Measurements from ENCODE around the gene KRT80.

Gene KRT80

GRCh38 chr12:52195065-52195730, 3.4 kb upstream of the KRT80 start:
- DNase-seq = no peak

DNA sequence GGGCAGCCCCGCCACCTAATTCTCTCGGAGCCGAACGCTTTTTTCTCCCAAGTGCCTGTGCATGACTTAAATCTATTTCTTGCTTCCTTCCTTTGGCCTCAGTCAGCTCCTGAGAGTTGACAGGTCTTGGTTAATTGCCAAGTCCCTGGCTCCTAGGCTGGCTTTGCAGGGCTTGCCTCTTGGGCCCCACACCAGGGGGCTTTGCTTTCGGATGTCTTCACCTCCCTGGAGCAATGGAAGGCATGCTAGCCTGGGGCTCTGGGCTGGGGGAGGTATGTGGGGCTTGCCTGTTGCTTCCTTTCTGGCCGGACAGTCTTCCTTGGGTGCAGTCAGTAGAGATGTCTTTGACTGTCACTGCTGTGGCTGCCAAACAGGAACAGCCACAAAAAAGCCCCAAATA, 2.2 kb upstream of the KRT80 start:
- no peak for DNase-seq

- no peak for DNase-seq
Measured at GRCh38 chr12:52193532-52193931, 1.7 kb upstream of the KRT80 start.

DNA sequence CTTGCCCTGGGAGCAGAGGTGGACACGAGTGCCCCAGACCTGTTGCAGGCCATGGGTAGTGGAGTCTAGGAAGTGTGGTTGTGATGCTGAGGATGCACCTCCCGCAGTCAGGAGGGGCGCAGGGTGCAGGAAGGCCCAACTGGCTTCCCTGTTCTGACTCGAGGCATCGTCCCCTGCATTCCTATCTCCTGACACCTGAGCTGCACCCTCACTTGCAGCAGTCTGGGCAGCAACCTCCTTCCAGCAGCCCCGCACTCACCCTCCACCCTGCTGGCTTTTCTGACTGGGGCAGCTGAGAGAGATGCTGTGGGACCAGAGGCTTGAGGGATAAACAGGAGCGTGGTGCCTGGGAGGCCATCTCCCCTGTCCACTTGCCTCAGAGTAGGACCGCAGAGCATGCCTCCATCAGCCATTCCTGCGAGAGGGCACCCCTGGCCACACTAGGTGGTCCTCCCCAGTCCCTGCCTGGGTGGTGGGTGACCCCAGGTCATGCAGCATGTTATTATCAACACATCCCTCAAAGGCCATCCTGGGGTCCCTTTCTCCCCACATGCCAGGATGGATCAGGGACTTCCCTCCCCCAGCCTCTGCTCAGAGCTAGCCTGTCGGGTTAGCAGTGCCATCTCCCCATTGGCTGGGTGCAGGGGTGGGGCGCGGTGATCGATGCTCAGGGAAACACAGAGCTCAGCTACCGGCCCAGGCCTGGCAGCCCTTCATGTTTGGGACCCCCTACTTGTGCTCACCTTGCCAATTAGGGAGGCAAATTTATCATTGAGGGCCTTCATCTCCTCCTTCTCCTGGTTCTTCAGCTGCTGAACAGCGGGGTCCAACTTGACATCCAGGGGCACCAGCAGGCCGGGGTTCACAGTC, 719 bp downstream of the KRT80 start:
- no peak for DNase-seq

- no peak for DNase-seq
Measured at GRCh38 chr12:52189376-52190174, 2.2 kb downstream of the KRT80 start.

GRCh38 chr12:52188658-52189057, 3.2 kb downstream of the KRT80 start:
- no peak for DNase-seq

- DNase-seq = no peak
Measured at GRCh38 chr12:52187640-52188039, 4.2 kb downstream of the KRT80 start.

DNA sequence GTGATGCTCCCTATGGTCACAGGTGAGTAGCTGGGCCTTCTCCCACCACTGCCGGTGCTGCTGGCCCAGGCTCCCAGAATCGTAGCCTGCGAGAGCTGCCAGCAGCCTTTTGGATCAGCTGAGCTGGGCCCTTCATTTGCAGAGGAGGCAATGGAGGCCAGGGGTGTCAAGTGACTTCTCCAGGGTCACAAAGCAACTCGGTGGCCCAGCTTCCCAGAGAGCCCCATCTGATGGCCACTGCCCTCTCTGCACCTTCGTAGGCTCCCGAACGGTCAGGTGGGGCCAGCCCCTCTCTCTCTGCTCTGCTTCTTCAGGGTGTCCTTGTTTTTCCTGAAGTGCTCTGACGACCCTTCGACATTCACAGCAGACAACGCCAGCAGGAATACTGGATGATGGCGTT, 4.6 kb downstream of the KRT80 start:
- no peak for DNase-seq

- DNase-seq = no peak
Measured at GRCh38 chr12:52186118-52186840, 5.5 kb downstream of the KRT80 start.

DNA sequence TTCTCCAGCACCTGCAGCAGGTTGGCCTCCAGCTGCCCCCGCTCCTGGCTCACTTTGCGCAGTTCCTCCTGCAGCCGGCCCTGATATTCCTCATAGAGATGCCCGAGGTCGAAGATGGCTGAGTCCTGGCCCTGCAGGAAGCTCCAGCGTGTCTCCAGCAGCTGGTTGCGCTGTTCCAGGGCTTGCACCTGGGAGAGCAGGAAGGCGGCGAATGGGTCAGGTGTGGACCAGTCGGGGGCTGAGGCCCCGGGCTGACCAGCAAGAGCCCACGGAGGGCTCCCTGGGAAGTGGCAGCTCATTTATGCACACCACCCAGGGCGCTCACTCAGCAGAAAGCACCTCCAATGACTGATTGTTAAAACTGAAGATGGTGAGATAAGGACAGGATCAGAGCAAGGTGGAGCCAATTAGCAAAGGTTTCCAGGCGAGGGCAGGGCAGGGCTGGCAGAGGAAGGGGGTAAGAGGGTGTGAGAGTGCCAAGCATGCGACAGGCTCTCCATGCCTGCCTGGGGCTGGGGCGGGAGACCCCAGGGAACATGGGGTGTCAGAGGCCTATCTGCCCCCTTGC, 6.3 kb downstream of the KRT80 start:
- DNase-seq = no peak

DNA sequence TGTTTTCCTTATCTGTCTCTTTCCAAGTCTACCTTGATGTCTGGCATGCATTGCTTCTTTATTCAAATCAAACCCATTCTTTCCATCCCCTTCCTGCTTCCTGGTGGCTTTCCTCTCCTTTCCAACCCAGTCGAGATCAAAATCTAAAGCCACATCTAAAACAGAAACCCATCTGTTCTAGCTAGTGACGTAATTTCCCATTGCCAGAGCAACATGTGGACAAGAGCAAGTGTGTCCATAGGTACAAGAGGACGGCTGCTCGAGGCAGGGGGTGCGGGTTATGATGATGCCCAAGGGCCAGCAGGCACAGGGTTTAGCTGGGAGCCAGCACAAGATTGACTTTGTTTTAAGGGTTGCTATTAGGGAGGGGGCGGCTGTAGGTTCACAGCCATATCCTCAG, 7.0 kb downstream of the KRT80 start:
- no peak for DNase-seq

- no peak for DNase-seq
Measured at GRCh38 chr12:52183971-52184370, 7.8 kb downstream of the KRT80 start.

GRCh38 chr12:52183544-52183910, 8.3 kb downstream of the KRT80 start:
- no peak for DNase-seq

DNA sequence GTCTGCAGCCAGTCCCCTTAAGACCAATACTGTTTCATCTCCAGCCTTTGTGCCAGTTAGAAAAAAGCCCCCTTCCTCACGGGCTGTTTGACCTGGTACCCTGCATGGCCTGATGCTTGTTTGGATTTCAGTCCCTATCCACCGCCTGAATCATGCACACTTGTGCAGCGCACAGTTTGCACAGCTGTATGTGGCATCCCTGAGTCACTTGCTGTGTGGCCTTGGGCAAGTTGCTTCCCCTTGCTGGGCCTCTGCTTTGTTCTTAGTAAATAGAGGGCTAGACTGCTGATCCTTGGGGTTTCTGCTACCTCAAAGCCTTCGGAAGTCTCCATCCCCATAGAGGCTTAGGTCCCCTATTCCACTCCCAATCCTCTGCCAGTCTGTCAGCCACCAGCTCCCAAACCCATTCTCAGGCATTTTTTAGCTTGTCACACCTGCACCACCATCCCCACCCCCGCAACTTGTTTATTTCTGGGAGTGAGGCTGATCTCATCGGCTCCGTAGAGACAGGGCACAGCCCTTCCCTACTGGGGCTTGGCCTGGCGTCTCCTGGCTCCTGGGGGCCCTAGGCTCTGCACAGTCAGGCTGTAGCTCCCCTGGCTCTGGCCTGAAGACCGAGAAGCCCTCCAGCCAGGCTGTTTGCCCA, 8.8 kb downstream of the KRT80 start:
- DNase-seq = no peak

DNA sequence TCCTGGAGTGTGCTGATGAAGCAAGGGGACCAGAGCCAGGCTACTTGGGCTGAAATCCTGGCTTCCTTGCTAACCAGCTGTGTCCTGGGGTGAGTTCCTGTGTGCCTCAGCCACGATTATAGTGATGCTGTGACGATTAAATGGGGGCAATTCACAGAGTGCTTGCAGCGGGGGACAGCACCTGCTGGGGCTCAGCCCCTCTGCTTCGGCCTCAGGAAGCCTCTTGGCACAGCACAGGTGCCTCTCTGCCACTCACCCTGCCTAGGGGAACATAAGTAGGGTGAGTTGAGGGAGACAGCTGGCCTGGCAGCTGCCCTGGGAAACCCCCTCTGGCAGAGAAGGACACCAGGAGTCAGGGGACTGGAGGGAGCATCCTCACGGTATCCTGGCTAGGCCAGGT, 9.4 kb downstream of the KRT80 start:
- no peak for DNase-seq

DNA sequence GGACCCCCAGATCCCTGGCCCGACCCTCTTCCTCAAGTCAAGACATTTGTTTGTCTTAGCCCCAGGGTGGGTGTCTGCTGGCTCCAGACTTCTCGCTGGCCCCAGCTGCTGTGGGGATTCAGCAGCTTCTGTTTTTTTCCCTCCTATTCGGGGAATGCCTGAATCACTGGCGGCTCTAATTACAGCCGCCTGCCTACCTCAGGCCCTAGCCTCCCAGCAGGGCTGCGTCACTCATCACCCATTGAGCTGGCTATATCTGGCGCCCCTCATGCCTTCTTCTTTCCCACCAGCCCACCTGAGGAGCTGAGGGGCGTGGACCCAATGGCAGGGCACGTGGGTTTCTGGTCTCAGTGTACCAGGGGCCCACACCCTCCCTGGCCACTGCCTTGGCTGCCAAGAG, 10.1 kb downstream of the KRT80 start:
- DNase-seq = no peak

DNA sequence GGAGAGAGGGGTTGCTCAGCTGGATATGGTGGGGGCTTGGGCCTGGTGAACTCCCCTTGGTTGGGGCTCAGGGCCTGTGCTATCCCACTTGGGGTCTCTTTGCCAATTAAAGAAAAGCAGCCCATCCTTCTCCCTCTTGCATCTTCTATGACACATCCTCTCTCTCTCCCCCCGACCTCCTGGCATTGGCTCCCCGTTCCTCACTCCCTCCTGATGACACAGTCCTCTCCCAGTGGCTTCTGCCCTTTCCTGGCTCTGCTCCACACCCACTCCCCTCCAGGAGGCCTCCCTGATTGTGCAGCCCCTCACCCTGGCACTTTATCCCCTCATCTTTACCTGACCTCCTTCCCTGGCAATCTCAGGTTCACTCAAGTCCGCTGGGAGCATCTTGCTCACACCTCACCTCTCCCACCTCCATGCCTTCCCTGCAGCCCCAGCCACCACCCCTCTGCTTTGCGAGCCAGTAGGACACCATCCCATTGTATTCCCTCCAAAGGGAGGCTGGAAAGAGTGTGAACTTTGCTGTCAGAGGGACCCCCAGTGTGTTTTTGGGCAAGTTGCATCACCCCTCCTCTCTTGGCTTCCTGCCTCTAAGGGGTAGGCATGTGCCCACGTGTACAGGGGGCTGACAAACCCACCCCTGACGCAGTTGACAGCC, 10.7 kb downstream of the KRT80 start:
- DNase-seq = no peak

- no peak for DNase-seq
Measured at GRCh38 chr12:52179396-52179973, 12.3 kb downstream of the KRT80 start.

- no peak for DNase-seq
Measured at GRCh38 chr12:52178984-52179383, 12.8 kb downstream of the KRT80 start.

- DNase-seq = no peak
Measured at GRCh38 chr12:52178443-52178842, 13.4 kb downstream of the KRT80 start.
